ENCODE results near the gene ANK3.

ANK3 gene

GRCh38 chr10:60376221-60377041 lies 13.2 kb downstream of the ANK3 start:
- no peak for DNase-seq

- DNase-seq: no peak
Observed at GRCh38 chr10:60375293-60376004, 14.2 kb downstream of the ANK3 start.

GRCh38 chr10:60374836-60375235 lies 14.8 kb downstream of the ANK3 start:
- no peak for DNase-seq

GRCh38 chr10:60372436-60372835 lies 17.2 kb downstream of the ANK3 start:
- no peak for DNase-seq

GRCh38 chr10:60369547-60369930 lies 20.1 kb downstream of the ANK3 start:
- DNase-seq: no peak

GRCh38 chr10:60368875-60369546 lies 20.7 kb downstream of the ANK3 start:
- no peak for DNase-seq

- DNase-seq: no peak
Observed at GRCh38 chr10:60367901-60368300, 21.8 kb downstream of the ANK3 start.

GRCh38 chr10:60367431-60367830 lies 22.2 kb downstream of the ANK3 start:
- no peak for DNase-seq

- DNase-seq: no peak
Observed at GRCh38 chr10:60367024-60367423, 22.7 kb downstream of the ANK3 start.

- no peak for DNase-seq
Observed at GRCh38 chr10:60363187-60363586, 26.5 kb downstream of the ANK3 start.

GRCh38 chr10:60362461-60362860 lies 27.2 kb downstream of the ANK3 start:
- DNase-seq: no peak

GRCh38 chr10:60359066-60359465 lies 30.6 kb downstream of the ANK3 start:
- no peak for DNase-seq

- no peak for DNase-seq
Observed at GRCh38 chr10:60358282-60358681, 31.4 kb downstream of the ANK3 start.

- DNase-seq: no peak
Observed at GRCh38 chr10:60353519-60354258, 36.0 kb downstream of the ANK3 start.

GRCh38 chr10:60352105-60352504 lies 37.6 kb downstream of the ANK3 start:
- no peak for DNase-seq

- no peak for DNase-seq
Observed at GRCh38 chr10:60351191-60351853, 38.4 kb downstream of the ANK3 start.

GRCh38 chr10:60350400-60350799 lies 39.3 kb downstream of the ANK3 start:
- DNase-seq: no peak

- no peak for DNase-seq
Observed at GRCh38 chr10:60349426-60349825, 40.2 kb downstream of the ANK3 start.

GRCh38 chr10:60348982-60349381 lies 40.7 kb downstream of the ANK3 start:
- DNase-seq: no peak

GRCh38 chr10:60347270-60347669 lies 42.4 kb downstream of the ANK3 start:
- no peak for DNase-seq

GRCh38 chr10:60346661-60347060 lies 43.0 kb downstream of the ANK3 start:
- DNase-seq: no peak

- DNase-seq: no peak
Observed at GRCh38 chr10:60343254-60343653, 46.4 kb downstream of the ANK3 start.

GRCh38 chr10:60341969-60342368 lies 47.7 kb downstream of the ANK3 start:
- DNase-seq: no peak

Data from activated T-cell treated with anti-CD3 and anti-CD28 coated beads, Interleukin-2, amount 50 U/mL, for 1 hour (primary cell).